Raji (cell line): Measurements from ENCODE around the gene SUN3.
A peak's percentile ranks its signal among the peaks of the same experiment; 100 is the strongest.

ENCODE experiments used
- POLR2A ChIP-seq: IDR thresholded peaks from 2 replicates; pipeline ENCODE4 v1.6.1; 2011; ENCODE audit warnings: low read depth, low read length, control low read depth; ENCODE audit not compliant: insufficient read depth

The SUN3 gene

GRCh38 chr7:47999413-47999812 is 29.5 kb downstream of the SUN3 start:
- no peak for TF ChIP-seq POLR2A

- TF ChIP-seq POLR2A: no peak
These were observed 36.5 kb downstream of the SUN3 start for GRCh38 chr7:47992446-47992845.

DNA sequence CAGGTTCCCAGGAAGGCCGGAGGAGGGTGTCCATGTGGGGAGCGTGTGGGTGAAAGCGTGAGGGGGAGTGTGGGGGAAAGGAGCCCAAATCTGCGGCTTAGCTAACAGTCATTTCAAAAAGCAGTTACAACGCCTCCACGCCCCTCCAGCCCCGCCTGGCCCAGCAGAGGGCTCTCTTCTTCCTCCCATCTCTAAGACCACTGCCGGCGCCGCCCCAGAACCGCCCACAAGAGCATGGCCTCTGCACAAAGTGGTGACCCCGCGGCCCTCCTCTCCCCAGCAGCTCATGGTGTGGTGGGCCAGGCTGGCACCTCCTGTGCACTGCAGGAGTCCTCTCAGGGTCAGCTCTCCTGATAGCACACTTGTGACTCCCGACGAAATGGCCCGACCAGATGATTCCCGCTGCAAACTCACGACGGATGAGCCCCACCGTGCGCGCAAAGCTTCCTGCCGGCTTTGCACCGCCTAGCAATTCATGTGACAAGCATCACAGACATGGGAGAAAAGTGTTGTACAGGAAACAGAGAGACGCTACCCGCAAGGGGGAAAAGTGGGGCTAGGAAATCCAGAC is 37.1 kb downstream of the SUN3 start:
- TF ChIP-seq POLR2A: peak; percentile 79

DNA sequence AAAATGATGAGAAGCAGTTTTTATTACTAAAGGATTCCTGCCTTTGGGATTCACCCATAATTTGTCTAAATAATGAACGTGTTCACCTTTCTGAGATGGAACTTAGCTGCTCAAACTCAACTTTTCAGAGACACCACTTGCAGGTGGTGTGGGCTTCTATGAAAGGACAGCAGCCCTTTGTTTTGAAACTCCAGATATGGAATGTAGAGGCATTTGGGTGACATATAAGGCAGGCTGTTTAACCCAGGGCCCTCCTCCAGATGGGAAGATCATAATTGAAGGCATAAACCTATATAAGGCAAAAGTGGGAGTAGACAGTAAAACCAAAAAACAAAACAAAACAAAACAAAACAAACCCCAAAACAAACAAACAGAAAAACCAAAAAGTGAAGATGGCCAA is 37.6 kb downstream of the SUN3 start:
- no peak for TF ChIP-seq POLR2A

GRCh38 chr7:47990592-47990991 is 38.3 kb downstream of the SUN3 start:
- no peak for TF ChIP-seq POLR2A

DNA sequence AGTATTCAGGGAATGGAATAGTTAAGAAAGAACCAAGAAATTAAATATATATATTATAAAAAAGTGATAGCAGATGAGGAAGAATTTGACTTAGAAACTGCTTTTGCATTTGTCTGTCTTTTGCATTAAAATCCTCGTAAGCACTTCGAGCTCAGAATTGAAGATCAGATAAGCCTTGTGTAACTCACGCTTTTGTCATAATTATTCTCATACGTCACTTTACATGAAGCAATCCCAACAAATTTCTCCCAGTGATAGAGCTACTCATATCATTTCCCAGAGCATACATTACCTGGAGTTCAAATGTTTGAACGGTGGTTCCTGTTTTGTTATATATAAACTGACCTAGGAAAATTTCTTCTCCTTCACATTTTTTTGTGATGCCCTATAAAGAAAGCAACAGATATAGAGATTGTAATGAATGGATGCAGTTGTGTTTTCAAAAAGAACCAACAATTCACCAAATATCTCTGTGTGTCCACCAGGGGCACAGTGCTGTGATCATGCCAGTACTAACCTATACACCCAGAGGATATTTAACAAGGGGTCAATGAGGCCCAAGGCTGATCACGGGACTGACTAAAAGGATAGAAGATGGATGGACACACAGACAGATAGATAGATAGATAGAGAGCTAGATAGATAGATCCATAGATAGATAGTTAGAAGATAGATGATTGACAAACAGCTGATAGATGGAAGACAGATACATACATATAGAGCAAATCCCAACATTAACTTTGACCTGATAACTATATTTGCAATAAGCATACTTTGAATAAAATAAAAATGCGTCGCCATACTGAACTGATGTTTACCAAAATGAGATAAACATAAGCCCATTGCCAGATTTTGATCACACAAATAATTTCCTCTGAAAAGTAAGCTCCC is 40.2 kb downstream of the SUN3 start:
- no peak for TF ChIP-seq POLR2A

DNA sequence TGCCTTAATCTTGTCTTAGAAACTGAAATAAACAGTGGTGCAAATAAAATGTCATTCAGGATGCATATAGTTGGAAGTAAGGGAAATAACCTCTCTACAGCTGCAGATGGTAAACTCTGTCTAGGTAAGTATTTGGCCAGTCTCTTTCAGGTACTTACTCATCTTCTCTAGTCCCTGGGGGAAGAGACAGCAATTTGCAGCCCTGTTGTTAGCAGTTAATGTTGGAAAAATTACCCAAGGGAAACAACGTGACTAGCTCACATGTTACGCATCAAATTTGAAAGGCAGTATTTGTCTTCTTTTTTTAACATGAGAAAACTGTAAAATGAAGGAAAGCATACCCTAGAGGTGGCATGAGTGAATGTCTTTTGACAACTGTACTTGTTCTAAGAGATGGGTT is 46.3 kb downstream of the SUN3 start:
- TF ChIP-seq POLR2A: no peak

GRCh38 chr7:47979832-47980181 is 49.1 kb downstream of the SUN3 start:
- no peak for TF ChIP-seq POLR2A

- TF ChIP-seq POLR2A: peak; percentile 75
These were observed 49.6 kb downstream of the SUN3 start, which contains the start of gene HUS1 for GRCh38 chr7:47979145-47979831. Gene HUS1 (minus strand): TSS chr7:47979615. CDS start chr7:47979519, 96 bp downstream.

DNA sequence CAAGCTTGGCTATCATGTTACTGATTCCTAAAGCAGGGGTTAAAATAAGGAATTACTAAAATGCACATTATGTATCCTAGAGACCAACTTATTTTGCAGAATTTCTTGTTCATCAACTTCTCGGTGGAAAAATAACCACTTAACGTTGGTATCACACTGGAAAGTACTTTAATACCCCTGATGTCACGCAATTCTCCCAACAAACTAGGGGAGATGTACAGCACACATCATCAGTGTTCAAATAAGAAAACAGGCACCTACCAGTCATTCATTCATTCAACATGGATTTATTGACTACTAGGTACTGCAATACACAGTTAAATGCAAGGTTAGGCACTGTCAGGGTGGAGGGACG is 50.1 kb downstream of the SUN3 start:
- no peak; the same call in 1 of the 2 replicates for TF ChIP-seq POLR2A

- TF ChIP-seq POLR2A: no peak
These were observed 55.2 kb downstream of the SUN3 start for GRCh38 chr7:47973739-47974138.

GRCh38 chr7:47970761-47971160 is 58.1 kb downstream of the SUN3 start:
- TF ChIP-seq POLR2A: no peak

GRCh38 chr7:47968847-47969774 is 59.8 kb downstream of the SUN3 start:
- no peak for TF ChIP-seq POLR2A

GRCh38 chr7:47967708-47968107 is 61.2 kb downstream of the SUN3 start:
- TF ChIP-seq POLR2A: no peak

- no peak for TF ChIP-seq POLR2A
These were observed 61.8 kb downstream of the SUN3 start for GRCh38 chr7:47967123-47967522.

DNA sequence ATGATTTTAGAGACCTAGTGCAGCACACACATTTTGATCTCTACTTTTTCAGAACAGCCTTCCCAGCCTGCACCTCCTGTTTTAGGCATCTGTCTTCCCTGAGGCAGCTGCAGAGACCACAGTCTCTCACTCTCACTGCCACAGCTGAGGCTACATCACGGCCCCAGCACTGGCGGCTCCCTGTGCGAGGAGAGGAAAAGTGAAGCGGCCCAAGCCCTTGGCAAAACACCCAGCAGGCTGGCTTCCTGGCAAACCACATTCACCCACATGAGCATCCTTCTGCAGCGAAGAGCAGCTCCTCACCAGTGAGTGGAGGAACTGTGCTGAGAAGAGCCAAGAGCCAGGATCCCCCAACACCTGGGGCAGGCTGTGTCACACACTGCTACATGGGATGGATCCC is 63.5 kb downstream of the SUN3 start:
- no peak for TF ChIP-seq POLR2A

DNA sequence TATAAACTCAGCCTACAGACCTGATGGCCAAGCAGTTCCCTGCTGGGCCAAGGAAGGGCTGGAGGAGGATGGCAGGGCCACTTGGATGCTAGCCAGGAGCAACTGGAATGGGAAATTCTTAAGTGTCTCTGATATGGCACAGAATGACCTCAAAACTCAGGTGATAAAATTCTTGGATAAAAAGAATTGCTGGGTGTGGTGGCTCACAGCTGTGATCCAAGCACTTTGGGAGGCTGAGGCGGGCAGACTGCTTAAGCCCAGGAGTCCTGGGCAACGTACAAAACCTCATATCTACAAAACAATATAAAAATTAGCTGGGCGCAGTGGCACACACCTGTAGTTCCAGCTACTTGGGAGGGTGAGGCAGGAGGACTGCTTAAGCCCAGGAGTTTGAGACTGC is 66.6 kb downstream of the SUN3 start:
- no peak for TF ChIP-seq POLR2A
